Measurements from ENCODE around the gene SSTR1.

GRCh38 chr14:38217553-38217952 is 9.8 kb downstream of the SSTR1 start:
- no peak for TF ChIP-seq CTCF (IDR thresholded peaks at IDR 0.05; ENCODE audit: insufficient read depth, low read depth, low read length)
- TF ChIP-seq EZH2 (IDR thresholded peaks at IDR 0.05; ENCODE audit: insufficient read depth, low read length), result no peak

All from astrocyte (in vitro differentiated cells and primary cell).